ENCODE measurements around the gene SPEF2. TPM values are rescaled to one million over a fixed set of nuclear protein-coding genes. Genes with fewer than 3 reads are reported as not detected.

The SPEF2 gene
- total and polyA plus RNA-seq, 4 donors, result 0.42 to 4.5 (median 2.1) TPM

DNA sequence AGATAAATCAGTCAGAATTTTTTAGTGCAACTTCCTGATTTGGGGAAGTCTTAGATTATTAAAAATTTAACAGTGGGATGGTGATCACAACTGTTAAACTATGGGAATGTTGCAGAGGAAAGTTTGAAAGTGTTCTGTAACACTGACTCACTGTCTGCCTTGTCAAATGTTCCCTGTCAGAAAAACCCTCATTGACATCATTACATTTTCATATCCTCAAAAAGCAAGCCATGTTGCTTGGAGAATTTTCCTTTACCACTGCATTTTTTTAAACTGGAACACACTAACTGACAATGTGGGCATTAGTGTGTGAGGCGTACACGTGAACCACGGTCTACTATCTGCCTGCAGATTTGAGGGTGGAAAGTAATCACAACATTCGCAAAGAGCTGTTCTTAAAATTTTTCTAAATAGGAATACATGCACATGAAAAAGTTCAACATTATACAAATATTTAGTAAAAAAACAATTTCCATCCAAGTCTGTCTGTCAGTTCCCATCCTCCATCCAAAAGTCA, 210.5 kb downstream of the SPEF2 start:
- 91% methylated on average over 4 of the region's 4 CpGs for WGBS
- H3K27ac ChIP-seq (ENCODE audit: low read depth in 1 of 2, low read length in 2 of 2), result no peak overlapping the region
- no peaks in the 10 kb centered on the region for H3K4me1 ChIP-seq (ENCODE audit: control insufficient read depth in 4 of 4, insufficient read depth in 4 of 4, low read length in 3 of 4)
- no peak for DNase-seq (ENCODE audit: low spot score)
- no peaks in the 10 kb centered on the region for H3K36me3 ChIP-seq (ENCODE audit: control insufficient read depth in 4 of 4, insufficient read depth in 3 of 4, low read depth in 1 of 4, low read length in 3 of 4)
- no peak overlapping the region for H3K4me3 ChIP-seq (ENCODE audit: low read depth in 1 of 3, low read length in 3 of 3)
- H3K9ac ChIP-seq (ENCODE audit: low read depth in 1 of 2, low read length in 2 of 2), result no peak overlapping the region
- no peaks in the 10 kb centered on the region for H3K9me3 ChIP-seq (ENCODE audit: control insufficient read depth in 4 of 4, low read length in 3 of 4)
- peaks cover 0 to 7% (median 0%) of the 10 kb centered on the region in 4 donors for H3K27me3 ChIP-seq (ENCODE audit: control insufficient read depth in 4 of 4, insufficient read depth in 4 of 4, low read length in 3 of 4)
- TF ChIP-seq JUND (IDR thresholded peaks at IDR 0.05), result no peak
- no peak for TF ChIP-seq GABPA (IDR thresholded peaks at IDR 0.05 in 1 of 2, conservative IDR thresholded peaks at IDR 0.05 in 1 of 2)
- no peak for TF ChIP-seq FOXA1 (IDR thresholded peaks at IDR 0.05)
- no peak for TF ChIP-seq NR2F2 (IDR thresholded peaks at IDR 0.05)
- TF ChIP-seq, protein P1, sequence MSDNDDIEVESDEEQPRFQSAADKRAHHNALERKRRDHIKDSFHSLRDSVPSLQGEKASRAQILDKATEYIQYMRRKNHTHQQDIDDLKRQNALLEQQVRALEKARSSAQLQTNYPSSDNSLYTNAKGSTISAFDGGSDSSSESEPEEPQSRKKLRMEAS (IDR thresholded peaks at IDR 0.05), result no peak
- TF ChIP-seq RAD21 (IDR thresholded peaks at IDR 0.05), result no peak

DNA sequence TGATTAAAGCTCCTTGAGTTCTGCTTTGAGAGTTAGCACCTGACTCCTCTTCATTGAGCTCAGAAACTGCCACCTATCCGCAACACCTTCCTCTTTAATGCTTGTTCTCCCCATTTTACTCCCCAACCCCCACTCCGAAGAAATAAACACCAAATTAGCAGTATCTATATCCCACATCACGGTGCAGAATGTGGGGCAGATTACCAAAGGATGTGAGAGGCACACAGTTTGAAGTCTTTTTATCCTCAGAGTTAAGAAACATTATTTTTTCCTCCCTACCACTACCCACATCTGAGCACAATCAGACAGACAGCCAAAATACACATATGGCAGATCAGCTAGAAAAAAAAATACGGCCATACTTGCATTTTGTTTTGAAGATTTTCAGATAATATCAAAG, 212.9 kb downstream of the SPEF2 start:
- Histone ChIP-seq H3K4me1 (ENCODE audit: control insufficient read depth in 4 of 4, insufficient read depth in 4 of 4, low read length in 3 of 4) (no peaks in the 10 kb centered on the region), H3K27ac (ENCODE audit: low read depth in 1 of 2, low read length in 2 of 2) (no peak overlapping the region), H3K9ac (ENCODE audit: low read depth in 1 of 2, low read length in 2 of 2) (no peak overlapping the region)

DNA sequence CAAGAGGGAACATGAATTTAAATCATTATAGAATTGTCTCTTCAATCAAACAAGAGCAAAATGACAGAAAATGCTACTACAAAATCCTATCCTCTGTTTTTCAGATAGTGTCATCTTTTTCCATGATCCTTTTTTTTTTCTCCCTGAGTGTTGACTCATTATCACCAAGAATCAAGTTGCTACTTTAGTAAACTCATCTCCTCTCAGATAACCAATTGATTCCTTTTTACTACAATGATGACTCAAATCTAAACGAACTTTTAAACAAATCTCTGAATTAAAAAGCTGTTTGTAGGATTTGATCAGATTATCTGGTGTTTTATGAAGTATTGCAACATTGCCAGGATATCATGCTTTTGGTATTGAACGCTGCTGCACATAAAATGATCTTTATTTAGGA, 215.1 kb downstream of the SPEF2 start:
- no peaks in the 10 kb centered on the region for H3K36me3 ChIP-seq (ENCODE audit: control insufficient read depth in 4 of 4, insufficient read depth in 3 of 4, low read depth in 1 of 4, low read length in 3 of 4)
- DNase-seq (ENCODE audit: low spot score), result no peak
- H3K9me3 ChIP-seq (ENCODE audit: control insufficient read depth in 4 of 4, low read length in 3 of 4), result no peaks in the 10 kb centered on the region
- 63% methylated on average over 2 of the region's 2 CpGs for WGBS
- H3K9ac ChIP-seq (ENCODE audit: low read depth in 1 of 2, low read length in 2 of 2), result no peak overlapping the region
- H3K27ac ChIP-seq (ENCODE audit: low read depth in 1 of 2, low read length in 2 of 2), result no peak overlapping the region
- no peaks in the 10 kb centered on the region for H3K27me3 ChIP-seq (ENCODE audit: control insufficient read depth in 4 of 4, insufficient read depth in 4 of 4, low read length in 3 of 4)
- no peaks in the 10 kb centered on the region for H3K4me1 ChIP-seq (ENCODE audit: control insufficient read depth in 4 of 4, insufficient read depth in 4 of 4, low read length in 3 of 4)
- no peak overlapping the region for H3K4me3 ChIP-seq (ENCODE audit: low read depth in 1 of 3, low read length in 3 of 3)
- TF ChIP-seq TAF1 (conservative IDR thresholded peaks at IDR 0.05) (no peak), NR2F2 (IDR thresholded peaks at IDR 0.05) (no peak), GABPA (IDR thresholded peaks at IDR 0.05 in 1 of 2, conservative IDR thresholded peaks at IDR 0.05 in 1 of 2) (no peak), YY1 (IDR thresholded peaks at IDR 0.05) (no peak), FOXA2 (IDR thresholded peaks at IDR 0.05) (no peak), FOXA1 (IDR thresholded peaks at IDR 0.05) (no peak)
- TF ChIP-seq, protein P2, sequence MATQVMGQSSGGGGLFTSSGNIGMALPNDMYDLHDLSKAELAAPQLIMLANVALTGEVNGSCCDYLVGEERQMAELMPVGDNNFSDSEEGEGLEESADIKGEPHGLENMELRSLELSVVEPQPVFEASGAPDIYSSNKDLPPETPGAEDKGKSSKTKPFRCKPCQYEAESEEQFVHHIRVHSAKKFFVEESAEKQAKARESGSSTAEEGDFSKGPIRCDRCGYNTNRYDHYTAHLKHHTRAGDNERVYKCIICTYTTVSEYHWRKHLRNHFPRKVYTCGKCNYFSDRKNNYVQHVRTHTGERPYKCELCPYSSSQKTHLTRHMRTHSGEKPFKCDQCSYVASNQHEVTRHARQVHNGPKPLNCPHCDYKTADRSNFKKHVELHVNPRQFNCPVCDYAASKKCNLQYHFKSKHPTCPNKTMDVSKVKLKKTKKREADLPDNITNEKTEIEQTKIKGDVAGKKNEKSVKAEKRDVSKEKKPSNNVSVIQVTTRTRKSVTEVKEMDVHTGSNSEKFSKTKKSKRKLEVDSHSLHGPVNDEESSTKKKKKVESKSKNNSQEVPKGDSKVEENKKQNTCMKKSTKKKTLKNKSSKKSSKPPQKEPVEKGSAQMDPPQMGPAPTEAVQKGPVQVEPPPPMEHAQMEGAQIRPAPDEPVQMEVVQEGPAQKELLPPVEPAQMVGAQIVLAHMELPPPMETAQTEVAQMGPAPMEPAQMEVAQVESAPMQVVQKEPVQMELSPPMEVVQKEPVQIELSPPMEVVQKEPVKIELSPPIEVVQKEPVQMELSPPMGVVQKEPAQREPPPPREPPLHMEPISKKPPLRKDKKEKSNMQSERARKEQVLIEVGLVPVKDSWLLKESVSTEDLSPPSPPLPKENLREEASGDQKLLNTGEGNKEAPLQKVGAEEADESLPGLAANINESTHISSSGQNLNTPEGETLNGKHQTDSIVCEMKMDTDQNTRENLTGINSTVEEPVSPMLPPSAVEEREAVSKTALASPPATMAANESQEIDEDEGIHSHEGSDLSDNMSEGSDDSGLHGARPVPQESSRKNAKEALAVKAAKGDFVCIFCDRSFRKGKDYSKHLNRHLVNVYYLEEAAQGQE (IDR thresholded peaks at IDR 0.05), result no peak
- TF ChIP-seq, protein P3, sequence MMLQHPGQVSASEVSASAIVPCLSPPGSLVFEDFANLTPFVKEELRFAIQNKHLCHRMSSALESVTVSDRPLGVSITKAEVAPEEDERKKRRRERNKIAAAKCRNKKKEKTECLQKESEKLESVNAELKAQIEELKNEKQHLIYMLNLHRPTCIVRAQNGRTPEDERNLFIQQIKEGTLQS (IDR thresholded peaks at IDR 0.05), result no peak
- TF ChIP-seq, protein P4, sequence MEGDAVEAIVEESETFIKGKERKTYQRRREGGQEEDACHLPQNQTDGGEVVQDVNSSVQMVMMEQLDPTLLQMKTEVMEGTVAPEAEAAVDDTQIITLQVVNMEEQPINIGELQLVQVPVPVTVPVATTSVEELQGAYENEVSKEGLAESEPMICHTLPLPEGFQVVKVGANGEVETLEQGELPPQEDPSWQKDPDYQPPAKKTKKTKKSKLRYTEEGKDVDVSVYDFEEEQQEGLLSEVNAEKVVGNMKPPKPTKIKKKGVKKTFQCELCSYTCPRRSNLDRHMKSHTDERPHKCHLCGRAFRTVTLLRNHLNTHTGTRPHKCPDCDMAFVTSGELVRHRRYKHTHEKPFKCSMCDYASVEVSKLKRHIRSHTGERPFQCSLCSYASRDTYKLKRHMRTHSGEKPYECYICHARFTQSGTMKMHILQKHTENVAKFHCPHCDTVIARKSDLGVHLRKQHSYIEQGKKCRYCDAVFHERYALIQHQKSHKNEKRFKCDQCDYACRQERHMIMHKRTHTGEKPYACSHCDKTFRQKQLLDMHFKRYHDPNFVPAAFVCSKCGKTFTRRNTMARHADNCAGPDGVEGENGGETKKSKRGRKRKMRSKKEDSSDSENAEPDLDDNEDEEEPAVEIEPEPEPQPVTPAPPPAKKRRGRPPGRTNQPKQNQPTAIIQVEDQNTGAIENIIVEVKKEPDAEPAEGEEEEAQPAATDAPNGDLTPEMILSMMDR (IDR thresholded peaks at IDR 0.05; ENCODE audit: low read depth, low read length, missing input control), result no peak
- TF ChIP-seq, protein P5, sequence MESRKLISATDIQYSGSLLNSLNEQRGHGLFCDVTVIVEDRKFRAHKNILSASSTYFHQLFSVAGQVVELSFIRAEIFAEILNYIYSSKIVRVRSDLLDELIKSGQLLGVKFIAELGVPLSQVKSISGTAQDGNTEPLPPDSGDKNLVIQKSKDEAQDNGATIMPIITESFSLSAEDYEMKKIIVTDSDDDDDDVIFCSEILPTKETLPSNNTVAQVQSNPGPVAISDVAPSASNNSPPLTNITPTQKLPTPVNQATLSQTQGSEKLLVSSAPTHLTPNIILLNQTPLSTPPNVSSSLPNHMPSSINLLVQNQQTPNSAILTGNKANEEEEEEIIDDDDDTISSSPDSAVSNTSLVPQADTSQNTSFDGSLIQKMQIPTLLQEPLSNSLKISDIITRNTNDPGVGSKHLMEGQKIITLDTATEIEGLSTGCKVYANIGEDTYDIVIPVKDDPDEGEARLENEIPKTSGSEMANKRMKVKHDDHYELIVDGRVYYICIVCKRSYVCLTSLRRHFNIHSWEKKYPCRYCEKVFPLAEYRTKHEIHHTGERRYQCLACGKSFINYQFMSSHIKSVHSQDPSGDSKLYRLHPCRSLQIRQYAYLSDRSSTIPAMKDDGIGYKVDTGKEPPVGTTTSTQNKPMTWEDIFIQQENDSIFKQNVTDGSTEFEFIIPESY (IDR thresholded peaks at IDR 0.05), result no peak

More for the DNA sequence above, 212.9 kb downstream of the SPEF2 start:
- TF ChIP-seq NR2F2 (IDR thresholded peaks at IDR 0.05), result no peak
- TF ChIP-seq, protein P2 (IDR thresholded peaks at IDR 0.05), result no peak
- no peak for TF ChIP-seq FOXA1 (IDR thresholded peaks at IDR 0.05)
- peaks cover 0 to 5% (median 0%) of the 10 kb centered on the region in 4 donors for H3K27me3 ChIP-seq (ENCODE audit: control insufficient read depth in 4 of 4, insufficient read depth in 4 of 4, low read length in 3 of 4)
- H3K9me3 ChIP-seq (ENCODE audit: control insufficient read depth in 4 of 4, low read length in 3 of 4), result no peaks in the 10 kb centered on the region
- 76% methylated on average over 4 of the region's 4 CpGs for WGBS
- DNase-seq (ENCODE audit: low spot score), result no peak
- H3K4me3 ChIP-seq (ENCODE audit: low read depth in 1 of 3, low read length in 3 of 3), result no peak overlapping the region
- H3K36me3 ChIP-seq (ENCODE audit: control insufficient read depth in 4 of 4, insufficient read depth in 3 of 4, low read depth in 1 of 4, low read length in 3 of 4), result no peaks in the 10 kb centered on the region

All from liver (tissue), 9 donors.